Ovary (tissue), 9 donors: ENCODE results near the gene GDI2. TPM values are rescaled to one million over a fixed set of nuclear protein-coding genes. Genes with fewer than 3 reads are reported as not detected.
"Not testable (repeated sequence)": the region's sequence is repeated elsewhere in the genome, so short reads cannot be mapped to it uniquely, and the experiment has no call there.

Experiments used
- DNase-seq, 5 donors: peaks; one replicate each; pipeline ENCODE4 v3.0.0-alpha.2; 2019 to 2020
- H3K27ac ChIP-seq, 2 donors: fragments of 200-600 bp; one replicate each; pipeline versions ENCODE4 v1.5.1 to v1.8.0; 2019 to 2022
- H3K27me3 ChIP-seq: fragments of 200-600 bp; one replicate; pipeline ENCODE4 v1.8.0; 2022
- H3K36me3 ChIP-seq: fragments of 200-600 bp; sonication (generic); one replicate; pipeline ENCODE4 v1.5.1; 2019
- H3K4me1 ChIP-seq: one replicate; pipeline ENCODE4 v1.8.1; 2013; ENCODE audit warnings: mild to moderate bottlenecking, moderate library complexity; ENCODE audit not compliant: insufficient read depth
- H3K4me3 ChIP-seq: fragments of 200-600 bp; sonication (generic); one replicate; pipeline ENCODE4 v1.5.1; 2017
- H3K9me3 ChIP-seq, 2 donors: fragments of 200-600 bp in 1 of 2; sonication (generic) in 1 of 2; one replicate each; pipeline versions ENCODE4 v1.5.1 to v1.8.1; 2013 to 2019; ENCODE audit warnings: mild to moderate bottlenecking in 1 of 2, moderate library complexity in 1 of 2
- EP300 ChIP-seq: sonication (generic); formaldehyde crosslinking; IDR thresholded peaks from one replicate; pipeline ENCODE4 v1.6.1; 2017; ENCODE audit warnings: antibody characterized with exemption
- POLR2A ChIP-seq: fragments of 450-650 bp; IDR thresholded peaks from one replicate; pipeline ENCODE4 v1.6.1; 2017; ENCODE audit warnings: antibody characterized with exemption, mild to moderate bottlenecking, moderate library complexity
- WGBS, 3 donors: extraction: QIAGEN DNeasy Blood & Tissue Kit in 1 of 3; methylation state at CpG; one replicate each; pipeline versions ENCODE4 v1.1.5 to v1.1.7; 2013 to 2017; 5-methylcytosine and 5-hydroxymethylcytosine counted together
- intact Hi-C, 4 donors: fragments of 100-400 bp; cut with DNase I; formaldehyde crosslinking; loops; one replicate each; pipeline versions ENCODE4 v1.11.0 to v1.15.1; 2022 to 2023
- polyA plus RNA-seq, 2 donors: library from polyadenylated mRNA; stranded (reverse); fragments of 200-250 nt in 1 of 2; fragments of 350-450 nt in 1 of 2; fragmentation: Illumina TruSeq in 1 of 2; extraction: RNeasy Lipid Tissue Mini Kit (QIAGEN cat#74804) in 1 of 2; gene quantifications; one replicate each; pipeline ENCODE4 v1.2.3, GENCODE V29; 2013 to 2014
- total RNA-seq, 7 donors: library from RNA; depleted of rRNA in 2 of 7; stranded (reverse); fragments of >200 nt in 2 of 7; fragmentation: NEBNext Ultra II Directional in 3 of 7; extraction: Animal tissue kit (Norgen Biotek cat#: 25700) in 3 of 7; gene quantifications; one replicate each; pipeline versions ENCODE4 v1.1.0 to v1.2.4, GENCODE V29; 2016 to 2023
- TF ChIP-seq, protein P1 (sequence below), 3 donors: fragments of 450-650 bp in 2 of 3; fragments of 200-600 bp in 1 of 3; IDR thresholded peaks; one replicate each; pipeline versions ENCODE4 v1.5.1 to v1.8.0; 2016 to 2022; ENCODE audit warnings: antibody characterized with exemption in 3 of 3, mild to moderate bottlenecking in 1 of 3
- donor health status: DM: no; HTN: no; CAD: no; lungs with moderate emphysema.
- donor health status: DM: no; HTN: no; CAD: no.
- donor health status: Bipolar disorder and iron deficiency.
- donor health status: DM: yes; HTN: yes; CAD: no.
- donor health status: DM: no; HTN: no; CAD: no.
- donor health status: DM: yes; HTN: yes; CAD: no.

The GDI2 gene
- total and polyA plus RNA-seq, 9 donors: 111 to 269 (median 177) TPM

DNA sequence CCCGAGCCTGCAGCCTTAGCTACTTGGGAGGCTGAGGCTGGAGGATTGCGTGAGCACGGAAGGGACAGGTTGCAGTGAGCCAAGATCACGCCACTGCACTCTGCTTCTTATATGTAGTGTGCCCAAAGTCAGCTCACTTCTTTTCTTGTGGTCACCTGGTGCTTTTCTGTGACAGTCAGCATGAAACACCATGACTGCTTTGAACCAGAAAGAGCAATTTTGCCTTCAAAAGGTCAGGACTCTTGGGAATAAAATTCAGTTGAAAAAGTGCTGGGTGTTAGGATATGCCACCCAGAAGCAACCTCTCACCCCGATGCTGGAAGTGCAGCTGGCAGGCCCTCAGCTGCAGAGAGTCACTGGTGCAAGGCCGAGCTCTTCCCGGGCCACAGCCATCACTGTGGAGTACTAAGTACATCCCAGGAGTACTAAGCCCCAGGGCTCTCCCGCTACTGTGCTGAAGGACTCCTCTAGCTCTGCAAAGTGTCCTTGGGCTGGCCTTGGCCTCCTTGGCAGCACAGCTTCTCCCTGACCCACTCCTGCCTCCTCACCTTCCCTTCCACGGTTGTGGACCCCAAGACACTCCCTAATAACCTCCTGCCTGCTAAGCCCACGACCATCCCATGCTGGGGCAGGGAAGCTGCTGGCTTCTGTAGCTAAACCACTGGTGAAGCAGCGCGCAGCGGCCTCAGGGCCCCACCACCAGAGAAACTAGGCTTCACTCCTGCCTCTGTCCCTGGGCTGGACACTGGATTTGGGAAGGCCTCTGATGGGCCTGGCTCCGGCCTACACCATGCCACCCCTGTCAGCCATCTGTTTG is 17.6 kb upstream of the GDI2 start:
- Histone ChIP-seq H3K27ac (no peak overlapping the region), H3K36me3 (no peaks in the 10 kb centered on the region), H3K27me3 (no peaks in the 10 kb centered on the region), H3K4me3 (no peak overlapping the region), H3K4me1 (no peaks in the 10 kb centered on the region), H3K9me3 (no peaks in the 10 kb centered on the region)
- intact Hi-C loops: no loop called here
- no peak for DNase-seq
- TF ChIP-seq POLR2A: no peak
- no peak for TF ChIP-seq EP300
- TF ChIP-seq, protein P1, sequence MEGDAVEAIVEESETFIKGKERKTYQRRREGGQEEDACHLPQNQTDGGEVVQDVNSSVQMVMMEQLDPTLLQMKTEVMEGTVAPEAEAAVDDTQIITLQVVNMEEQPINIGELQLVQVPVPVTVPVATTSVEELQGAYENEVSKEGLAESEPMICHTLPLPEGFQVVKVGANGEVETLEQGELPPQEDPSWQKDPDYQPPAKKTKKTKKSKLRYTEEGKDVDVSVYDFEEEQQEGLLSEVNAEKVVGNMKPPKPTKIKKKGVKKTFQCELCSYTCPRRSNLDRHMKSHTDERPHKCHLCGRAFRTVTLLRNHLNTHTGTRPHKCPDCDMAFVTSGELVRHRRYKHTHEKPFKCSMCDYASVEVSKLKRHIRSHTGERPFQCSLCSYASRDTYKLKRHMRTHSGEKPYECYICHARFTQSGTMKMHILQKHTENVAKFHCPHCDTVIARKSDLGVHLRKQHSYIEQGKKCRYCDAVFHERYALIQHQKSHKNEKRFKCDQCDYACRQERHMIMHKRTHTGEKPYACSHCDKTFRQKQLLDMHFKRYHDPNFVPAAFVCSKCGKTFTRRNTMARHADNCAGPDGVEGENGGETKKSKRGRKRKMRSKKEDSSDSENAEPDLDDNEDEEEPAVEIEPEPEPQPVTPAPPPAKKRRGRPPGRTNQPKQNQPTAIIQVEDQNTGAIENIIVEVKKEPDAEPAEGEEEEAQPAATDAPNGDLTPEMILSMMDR (IDR thresholded peaks at IDR 0.05): no peak
- WGBS, 3 donors: 77 to 83% (median 82%) methylated on average over 14 of the region's 14 CpGs

DNA sequence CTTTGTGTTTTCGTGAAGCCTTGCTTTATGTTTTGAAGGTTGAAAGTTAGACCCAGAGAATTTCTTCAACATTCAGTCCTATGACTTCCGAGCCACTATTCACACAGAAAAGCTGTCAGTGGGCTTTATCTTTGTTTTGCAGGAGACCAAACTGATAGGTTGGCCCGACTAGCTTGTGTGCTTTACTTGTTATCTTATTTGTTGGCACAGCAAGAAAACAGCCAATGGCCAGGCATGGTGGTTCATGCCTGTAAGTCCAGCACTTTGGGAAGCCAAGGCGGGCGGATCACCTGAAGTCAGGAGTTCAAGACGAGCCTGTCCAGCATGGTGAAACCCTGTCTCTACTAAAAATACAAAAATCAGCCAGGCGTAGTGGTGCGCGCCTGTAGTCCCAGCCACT is 16.0 kb upstream of the GDI2 start:
- H3K27ac ChIP-seq: no peak overlapping the region
- no peak overlapping the region for H3K4me3 ChIP-seq
- intact Hi-C loops: no loop called here
- H3K4me1 ChIP-seq: no peaks in the 10 kb centered on the region
- TF ChIP-seq, protein P1 (IDR thresholded peaks at IDR 0.05): no peak
- TF ChIP-seq POLR2A (no peak), EP300 (no peak)
- no peaks in the 10 kb centered on the region for H3K27me3 ChIP-seq
- 77 to 86% (median 81%) methylated on average over 9 of the region's 9 CpGs for WGBS, 3 donors
- no peak for DNase-seq
- H3K9me3 ChIP-seq: no peaks in the 10 kb centered on the region
- H3K36me3 ChIP-seq: no peaks in the 10 kb centered on the region

DNA sequence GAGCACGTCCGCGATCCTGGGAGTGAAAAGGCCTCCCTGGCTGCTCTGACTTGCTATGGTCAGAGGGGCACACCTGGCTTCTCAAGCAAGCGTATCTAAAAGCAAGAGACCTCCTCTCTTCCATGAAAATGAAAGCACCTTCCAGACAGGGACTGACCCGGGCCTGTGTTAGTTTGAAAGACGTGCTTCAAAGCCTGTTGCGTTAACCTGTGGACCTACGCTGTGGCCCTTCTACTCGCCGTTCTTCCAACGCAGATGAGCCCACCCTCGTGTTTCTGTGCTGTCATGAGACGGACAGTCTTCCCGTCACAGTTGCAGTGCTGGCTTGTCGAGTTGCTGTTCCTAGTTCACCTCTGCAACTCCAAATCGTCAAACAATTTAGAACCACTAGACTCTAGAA is 15.5 kb upstream of the GDI2 start:
- TF ChIP-seq EP300 (no peak), POLR2A (no peak)
- TF ChIP-seq, protein P1 (IDR thresholded peaks at IDR 0.05): no peak
- no peak overlapping the region for H3K4me3 ChIP-seq
- no peaks in the 10 kb centered on the region for H3K9me3 ChIP-seq
- DNase-seq: no peak
- H3K36me3 ChIP-seq: no peaks in the 10 kb centered on the region
- no peak overlapping the region for H3K27ac ChIP-seq
- intact Hi-C loops: no loop called here
- no peaks in the 10 kb centered on the region for H3K27me3 ChIP-seq
- 92 to 93% (median 93%) methylated on average over 16 of the region's 16 CpGs for whole genome bisulfite sequencing, 3 donors
- H3K4me1 ChIP-seq: no peaks in the 10 kb centered on the region

DNA sequence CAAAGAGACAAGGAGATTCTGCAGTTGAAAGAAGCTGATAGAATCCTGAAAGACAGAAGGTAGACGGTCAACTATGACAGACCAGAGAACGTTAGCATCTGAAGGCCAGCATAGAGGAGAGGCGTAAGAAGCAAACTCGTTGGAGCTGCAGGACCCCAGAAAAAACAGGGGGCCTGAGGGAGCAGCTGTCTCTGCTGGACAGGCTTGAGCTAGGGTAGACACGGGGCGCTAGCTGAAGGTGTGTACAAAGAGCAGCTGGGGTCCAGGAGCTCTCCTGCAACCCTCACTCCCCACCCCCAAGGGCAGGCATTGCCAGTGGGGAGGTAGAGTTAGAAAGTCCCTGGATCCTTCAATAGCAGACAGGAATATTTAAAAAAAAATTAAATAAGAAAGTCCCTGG is 14.6 kb upstream of the GDI2 start:
- Histone ChIP-seq H3K4me1 (no peaks in the 10 kb centered on the region), H3K27ac (no peak overlapping the region), H3K36me3 (no peaks in the 10 kb centered on the region), H3K4me3 (no peak overlapping the region), H3K9me3 (no peaks in the 10 kb centered on the region), H3K27me3 (no peaks in the 10 kb centered on the region)
- 78 to 82% (median 82%) methylated on average over 6 of the region's 6 CpGs for WGBS, 3 donors
- DNase-seq: no peak
- intact Hi-C loops: no loop called here
- TF ChIP-seq, protein P1 (IDR thresholded peaks at IDR 0.05): no peak
- no peak for TF ChIP-seq POLR2A

DNA sequence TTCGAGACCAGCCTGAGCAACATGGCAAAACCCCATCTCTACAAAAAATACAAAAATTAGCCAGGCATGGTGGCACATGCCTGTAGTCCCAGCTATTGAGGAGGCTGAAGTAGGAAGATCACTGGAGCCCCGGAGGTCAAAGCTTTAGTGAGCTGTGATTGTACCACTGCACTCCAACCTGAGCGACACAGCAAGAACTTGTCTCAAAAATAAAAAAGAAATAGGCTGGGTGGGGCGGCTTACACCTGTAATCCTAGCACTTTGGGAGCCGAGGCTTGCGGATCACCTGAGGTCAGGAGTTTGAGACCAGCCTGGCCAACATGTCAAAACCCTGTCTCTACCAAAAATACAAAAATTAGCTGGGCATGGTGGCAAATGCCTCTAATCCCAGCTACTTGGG is 13.3 kb upstream of the GDI2 start:
- H3K27ac ChIP-seq, H3K27me3 ChIP-seq, H3K4me3 ChIP-seq, H3K4me1 ChIP-seq, intact Hi-C loops, H3K36me3 ChIP-seq, DNase-seq, H3K9me3 ChIP-seq: not testable (repeated sequence)
- WGBS, 3 donors: 93 to 95% (median 94%) methylated on average over 6 of the region's 6 CpGs
